ENCODE data around the gene TLR10.

TLR10 gene

DNA sequence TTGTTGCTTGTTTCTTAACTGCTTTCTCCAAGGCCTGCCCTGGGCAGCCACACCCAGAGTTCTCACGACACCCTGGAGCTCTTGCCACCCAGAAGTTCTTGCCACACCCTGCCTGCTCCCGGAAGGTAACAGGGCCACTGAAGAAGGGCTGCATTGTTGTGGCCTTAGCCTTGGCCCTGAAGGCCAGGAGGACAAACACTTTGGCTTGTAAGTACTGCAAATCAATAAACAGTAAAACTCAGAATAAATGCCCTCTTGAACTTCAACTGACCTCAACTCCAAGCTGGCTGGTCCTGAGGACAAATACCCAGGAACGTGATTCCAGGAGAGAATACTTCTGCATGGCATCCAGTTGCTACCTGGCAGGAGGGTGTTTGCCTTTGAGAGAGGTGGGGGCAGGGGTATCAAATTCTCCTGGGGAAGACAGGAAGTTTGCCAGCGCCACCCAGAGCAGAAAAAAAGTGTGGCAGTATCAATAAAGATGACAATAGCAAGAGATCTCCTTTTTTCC lies 54.1 kb downstream of the TLR10 start:
- no peak for DNase-seq

DNA sequence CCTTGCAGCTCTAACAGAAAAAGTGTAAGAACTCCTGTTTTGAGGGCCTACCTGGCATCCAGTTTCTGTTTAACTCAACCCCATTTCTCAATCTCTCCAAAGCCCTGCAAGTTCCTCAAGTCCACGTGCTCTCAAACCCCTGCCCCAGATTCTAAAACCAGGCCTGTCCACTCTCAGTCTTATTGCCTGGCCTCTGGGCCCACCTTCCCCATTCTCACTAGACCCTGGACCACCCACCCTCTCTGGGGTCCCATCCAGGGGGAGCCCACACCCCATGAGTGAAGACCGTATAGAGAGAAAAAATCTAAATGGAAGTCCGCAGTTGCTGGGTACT lies 58.3 kb downstream of the TLR10 start:
- no peak for DNase-seq

- DNase-seq = no peak
Measured at GRCh38 chr4:38723726-38724474, 58.9 kb downstream of the TLR10 start.

GRCh38 chr4:38723114-38723513 lies 59.7 kb downstream of the TLR10 start:
- DNase-seq = no peak

Data from NK-92 treated with Interleukin-12 subunit alpha and Interleukin-12 subunit beta, amount 100 ng/mL, for 24 hours (cell line).